ENCODE results near the gene MAGEA9B.
"Not testable (repeated sequence)": the region's sequence is repeated elsewhere in the genome, so short reads cannot be mapped to it uniquely, and the experiment has no call there.

Gene MAGEA9B

GRCh38 chrX:149587359-149587758 is at the start of gene MAGEA9B:
TSS of gene MAGEA9B (minus strand) at chrX:149587459. CDS start at chrX:149583179, 4,280 bp downstream.
- DNase-seq (ENCODE audit: insufficient read length, low spot score); FAIRE-seq: not testable (repeated sequence)

GRCh38 chrX:149633511-149633910 is 46.3 kb upstream of the MAGEA9B start:
- no peak for DNase-seq (ENCODE audit: insufficient read length, low spot score)
- TF ChIP-seq POLR2A (IDR thresholded peaks at IDR 0.05; ENCODE audit: low read depth, low read length), result no peak
- no peak for FAIRE-seq

GRCh38 chrX:149631234-149632165 is 44.2 kb upstream of the MAGEA9B start, which contains the start of gene TMEM185A:
TSS of gene TMEM185A (minus strand) at chrX:149631792. CDS start at chrX:149631580, 212 bp downstream.
- peak; percentile 53 for DNase-seq (ENCODE audit: insufficient read length, low spot score)
- TF ChIP-seq POLR2A (IDR thresholded peaks at IDR 0.05; ENCODE audit: low read depth, low read length), result peak; percentile 46
- no peak for FAIRE-seq

GRCh38 chrX:149630681-149631233 is 43.5 kb upstream of the MAGEA9B start:
- FAIRE-seq, result no peak

GRCh38 chrX:149629730-149630387 is 42.6 kb upstream of the MAGEA9B start:
- FAIRE-seq (no peak), DNase-seq (ENCODE audit: insufficient read length, low spot score) (no peak)
- no peak for TF ChIP-seq POLR2A (IDR thresholded peaks at IDR 0.05; ENCODE audit: low read depth, low read length)

More at GRCh38 chrX:149630681-149631233, 43.5 kb upstream of the MAGEA9B start:
- peak; percentile 7 for DNase-seq (ENCODE audit: insufficient read length, low spot score)
- TF ChIP-seq POLR2A (IDR thresholded peaks at IDR 0.05; ENCODE audit: low read depth, low read length), result no peak

- DNase-seq (ENCODE audit: insufficient read length, low spot score) (no peak), FAIRE-seq (no peak)
- no peak for TF ChIP-seq POLR2A (IDR thresholded peaks at IDR 0.05; ENCODE audit: low read depth, low read length)
These were observed 41.5 kb upstream of the MAGEA9B start for GRCh38 chrX:149628768-149629167.

GRCh38 chrX:149628280-149628679 is 41.0 kb upstream of the MAGEA9B start:
- no peak for TF ChIP-seq POLR2A (IDR thresholded peaks at IDR 0.05; ENCODE audit: low read depth, low read length)
- DNase-seq (ENCODE audit: insufficient read length, low spot score), result no peak
- no peak for FAIRE-seq

GRCh38 chrX:149626829-149627228 is 39.6 kb upstream of the MAGEA9B start:
- not testable (repeated sequence) for FAIRE-seq

GRCh38 chrX:149619662-149620061 is 32.4 kb upstream of the MAGEA9B start:
- FAIRE-seq; DNase-seq (ENCODE audit: insufficient read length, low spot score): not testable (repeated sequence)

More at GRCh38 chrX:149626829-149627228, 39.6 kb upstream of the MAGEA9B start:
- DNase-seq (ENCODE audit: insufficient read length, low spot score), result not testable (repeated sequence)

GRCh38 chrX:149618871-149619270 is 31.6 kb upstream of the MAGEA9B start:
- DNase-seq (ENCODE audit: insufficient read length, low spot score) (no peak), FAIRE-seq (no peak)
- no peak for TF ChIP-seq POLR2A (IDR thresholded peaks at IDR 0.05; ENCODE audit: low read depth, low read length)

GRCh38 chrX:149611623-149612175 is 24.4 kb upstream of the MAGEA9B start:
- DNase-seq (ENCODE audit: insufficient read length, low spot score) (no peak), FAIRE-seq (no peak)
- no peak for TF ChIP-seq POLR2A (IDR thresholded peaks at IDR 0.05; ENCODE audit: low read depth, low read length)

- DNase-seq (ENCODE audit: insufficient read length, low spot score) (no peak), FAIRE-seq (no peak)
- no peak for TF ChIP-seq POLR2A (IDR thresholded peaks at IDR 0.05; ENCODE audit: low read depth, low read length)
These were observed 23.3 kb upstream of the MAGEA9B start for GRCh38 chrX:149610511-149610910.

- TF ChIP-seq POLR2A (IDR thresholded peaks at IDR 0.05; ENCODE audit: low read depth, low read length), result no peak
- DNase-seq (ENCODE audit: insufficient read length, low spot score) (no peak), FAIRE-seq (no peak)
These were observed 20.4 kb upstream of the MAGEA9B start for GRCh38 chrX:149607699-149608098.

- not testable (repeated sequence) for DNase-seq (ENCODE audit: insufficient read length, low spot score); FAIRE-seq
These were observed 18.1 kb upstream of the MAGEA9B start for GRCh38 chrX:149605248-149605885.

GRCh38 chrX:149598603-149599002 is 11.3 kb upstream of the MAGEA9B start:
- not testable (repeated sequence) for FAIRE-seq; DNase-seq (ENCODE audit: insufficient read length, low spot score)

- DNase-seq (ENCODE audit: insufficient read length, low spot score); FAIRE-seq: not testable (repeated sequence)
These were observed 8.7 kb upstream of the MAGEA9B start for GRCh38 chrX:149595943-149596342.

- FAIRE-seq; DNase-seq (ENCODE audit: insufficient read length, low spot score): not testable (repeated sequence)
These were observed 8.0 kb upstream of the MAGEA9B start, which contains the start of gene HSFX2 for GRCh38 chrX:149595214-149595613. TSS of gene HSFX2 (minus strand) at chrX:149595314. CDS start at chrX:149594700, 614 bp downstream.

GRCh38 chrX:149590993-149591392 is 3.7 kb upstream of the MAGEA9B start:
- not testable (repeated sequence) for DNase-seq (ENCODE audit: insufficient read length, low spot score); FAIRE-seq

Data from H54 (cell line).